Trophoblast cell (in vitro differentiated cells and primary cell): ENCODE measurements around the gene ZNF766.

Experiments
- DNase-seq, 2 donors: peaks; one replicate each; pipeline ENCODE4 v3.0.0-alpha.2; 2016
- H2AFZ ChIP-seq: 2 replicates; pipeline ENCODE4 v1.6.1; 2013; ENCODE audit warnings: low read length, moderate library complexity, mild to moderate bottlenecking; ENCODE audit not compliant: insufficient read depth, poor library complexity
- H2AK5ac ChIP-seq: 2 replicates; pipeline ENCODE4 v1.6.1; 2013; ENCODE audit warnings: mild to moderate bottlenecking, low read length
- H2BK120ac ChIP-seq: 2 replicates; pipeline ENCODE4 v1.6.1; 2013; ENCODE audit warnings: low read length, mild to moderate bottlenecking, moderate library complexity; ENCODE audit not compliant: insufficient read depth, poor library complexity
- H2BK12ac ChIP-seq: 2 replicates; pipeline ENCODE4 v1.6.1; 2013; ENCODE audit warnings: mild to moderate bottlenecking, low read length, moderate library complexity
- H2BK5ac ChIP-seq: 2 replicates; pipeline ENCODE4 v1.6.1; 2013; ENCODE audit warnings: low read length, low read depth, moderate library complexity, mild to moderate bottlenecking; ENCODE audit not compliant: poor library complexity
- H3K14ac ChIP-seq: 2 replicates; pipeline ENCODE4 v1.6.1; 2013; ENCODE audit warnings: mild to moderate bottlenecking, low read length
- H3K18ac ChIP-seq: 2 replicates; pipeline ENCODE4 v1.6.1; 2013; ENCODE audit warnings: mild to moderate bottlenecking, low read length
- H3K23ac ChIP-seq: 2 replicates; pipeline ENCODE4 v1.6.1; 2013; ENCODE audit warnings: low read length
- H3K27ac ChIP-seq: 2 replicates; pipeline ENCODE4 v1.5.1; 2013; ENCODE audit warnings: low read depth, mild to moderate bottlenecking, inconsistent platforms, low read length, moderate library complexity
- H3K27me3 ChIP-seq: 2 replicates; pipeline ENCODE4 v1.6.1; 2013; ENCODE audit warnings: inconsistent platforms, mild to moderate bottlenecking, low read length, moderate library complexity; ENCODE audit not compliant: insufficient read depth
- H3K36me3 ChIP-seq, 2 experiments: 1 replicate in 1 of 2; 2 replicates in 1 of 2; pipeline ENCODE4 v1.6.1; 2013; ENCODE audit warnings: low read length in 2 of 2, mild to moderate bottlenecking in 2 of 2, moderate library complexity in 1 of 2; ENCODE audit not compliant: insufficient read depth in 2 of 2, control insufficient read depth in 1 of 2
- H3K4ac ChIP-seq: 2 replicates; pipeline ENCODE4 v1.6.1; 2013; ENCODE audit warnings: low read depth, mild to moderate bottlenecking, low read length, moderate library complexity
- H3K4me1 ChIP-seq, 2 experiments: 1 replicate in 1 of 2; 2 replicates in 1 of 2; pipeline ENCODE4 v1.6.1; 2013; ENCODE audit warnings: low read length in 2 of 2, mild to moderate bottlenecking in 2 of 2, moderate library complexity in 1 of 2; ENCODE audit not compliant: insufficient read depth in 2 of 2, control insufficient read depth in 1 of 2
- H3K4me2 ChIP-seq: 2 replicates; pipeline ENCODE4 v1.6.1; 2013; ENCODE audit warnings: inconsistent platforms, mild to moderate bottlenecking, low read length, moderate library complexity
- H3K4me3 ChIP-seq: 2 replicates; pipeline ENCODE4 v1.5.1; 2013; ENCODE audit warnings: mild to moderate bottlenecking, low read depth, low read length, inconsistent platforms
- H3K79me1 ChIP-seq: one replicate; pipeline ENCODE4 v1.6.1; 2013; ENCODE audit warnings: low read length
- H3K79me2 ChIP-seq: 2 replicates; pipeline ENCODE4 v1.6.1; 2013; ENCODE audit warnings: low read length, mild to moderate bottlenecking; ENCODE audit not compliant: control insufficient read depth, insufficient read depth, poor library complexity
- H3K9ac ChIP-seq: 2 replicates; pipeline ENCODE4 v1.6.1; 2013; ENCODE audit warnings: mild to moderate bottlenecking, low read length
- H3K9me3 ChIP-seq: 2 replicates; pipeline ENCODE4 v1.6.1; 2013; ENCODE audit warnings: low read depth, mild to moderate bottlenecking, control low read depth, inconsistent platforms, low read length; ENCODE audit not compliant: insufficient read depth
- H4K12ac ChIP-seq: 2 replicates; pipeline ENCODE4 v1.6.1; 2013; ENCODE audit warnings: low read depth, mild to moderate bottlenecking, low read length, moderate library complexity
- H4K8ac ChIP-seq: 2 replicates; pipeline ENCODE4 v1.6.1; 2013; ENCODE audit warnings: low read depth, mild to moderate bottlenecking, low read length, moderate library complexity
- H4K91ac ChIP-seq: one replicate; pipeline ENCODE4 v1.6.1; 2013; ENCODE audit warnings: low read depth, mild to moderate bottlenecking, low read length, moderate library complexity
- WGBS: extraction: QIAGEN DNeasy Blood & Tissue Kit; methylation state at CpG from one replicate; pipeline ENCODE4 v1.1.7; 2013; ENCODE audit warnings: missing lambda C conversion rate; ENCODE audit not compliant: insufficient read length, insufficient coverage; ENCODE audit errors: extremely low coverage; 5-methylcytosine and 5-hydroxymethylcytosine counted together

Gene ZNF766

GRCh38 chr19:52229524-52229923 is 39.9 kb upstream of the ZNF766 start:
- Histone ChIP-seq H3K14ac (no peak overlapping the region), H2BK5ac (no peak overlapping the region), H3K4ac (no peak overlapping the region), H3K27me3 (no peaks in the 10 kb centered on the region), H4K91ac (no peak overlapping the region), H3K4me3 (no peak overlapping the region), H4K12ac (no peak overlapping the region), H3K27ac (no peak overlapping the region), H3K18ac (no peak overlapping the region), H2BK120ac (no peak overlapping the region), H3K79me2 (no peaks in the 10 kb centered on the region), H3K79me1 (peaks cover 1% of the 10 kb centered on the region), H3K4me2 (no peak overlapping the region), H3K9me3 (peaks cover 2% of the 10 kb centered on the region), H2AK5ac (no peak overlapping the region), H2AFZ (no peak overlapping the region), H3K9ac (peak overlapping the region; percentile 40), H3K4me1 (peaks cover 3 to 5% of the 10 kb centered on the region in 2 experiments), H4K8ac (no peak overlapping the region), H3K36me3 (peaks cover 30 to 41% of the 10 kb centered on the region in 2 experiments), H2BK12ac (no peak overlapping the region), H3K23ac (no peak overlapping the region)
- no peak for DNase-seq
- WGBS, result no CpG with 5 or more reads among the region's 6 CpGs

GRCh38 chr19:52230685-52231084 is 38.7 kb upstream of the ZNF766 start:
- no peak overlapping the region for H3K14ac ChIP-seq
- no peak overlapping the region for H3K4ac ChIP-seq
- H4K91ac ChIP-seq, result no peak overlapping the region
- H3K27me3 ChIP-seq, result no peaks in the 10 kb centered on the region
- DNase-seq, result peak; percentile 40 to 42
- no peak overlapping the region for H3K18ac ChIP-seq
- H3K4me3 ChIP-seq, result no peak overlapping the region
- H2AFZ ChIP-seq, result no peak overlapping the region
- no peak overlapping the region for H2BK12ac ChIP-seq
- H3K36me3 ChIP-seq, result peaks cover 23 to 32% of the 10 kb centered on the region in 2 experiments
- H2BK120ac ChIP-seq, result no peak overlapping the region
- H4K8ac ChIP-seq, result no peak overlapping the region
- H4K12ac ChIP-seq, result no peak overlapping the region
- peaks cover 2% of the 10 kb centered on the region for H3K9me3 ChIP-seq
- peaks cover 3 to 5% of the 10 kb centered on the region in 2 experiments for H3K4me1 ChIP-seq
- H3K4me2 ChIP-seq, result no peak overlapping the region
- H3K23ac ChIP-seq, result no peak overlapping the region
- H2AK5ac ChIP-seq, result no peak overlapping the region
- no peaks in the 10 kb centered on the region for H3K79me2 ChIP-seq
- peaks cover 1% of the 10 kb centered on the region for H3K79me1 ChIP-seq
- no CpG with 5 or more reads among the region's 1 CpG for WGBS
- H2BK5ac ChIP-seq, result no peak overlapping the region
- H3K27ac ChIP-seq, result no peak overlapping the region
- H3K9ac ChIP-seq, result no peak overlapping the region

GRCh38 chr19:52231154-52231910 is 38.1 kb upstream of the ZNF766 start:
- H3K18ac ChIP-seq, result no peak overlapping the region
- no peak overlapping the region for H3K4me2 ChIP-seq
- H2BK12ac ChIP-seq, result no peak overlapping the region
- no peak overlapping the region for H3K4me3 ChIP-seq
- H3K23ac ChIP-seq, result no peak overlapping the region
- no peak overlapping the region for H3K9ac ChIP-seq
- H2AFZ ChIP-seq, result no peak overlapping the region
- no peak overlapping the region for H2BK5ac ChIP-seq
- H3K4ac ChIP-seq, result no peak overlapping the region
- no peak overlapping the region for H3K27ac ChIP-seq
- peaks cover 1% of the 10 kb centered on the region for H3K79me1 ChIP-seq
- H2AK5ac ChIP-seq, result no peak overlapping the region
- no peaks in the 10 kb centered on the region for H3K9me3 ChIP-seq
- H3K36me3 ChIP-seq, result peaks cover 17 to 25% of the 10 kb centered on the region in 2 experiments
- no peak overlapping the region for H2BK120ac ChIP-seq
- no CpG with 5 or more reads among the region's 3 CpGs for WGBS
- no peaks in the 10 kb centered on the region for H3K79me2 ChIP-seq
- no peak overlapping the region for H4K12ac ChIP-seq
- no peaks in the 10 kb centered on the region for H3K27me3 ChIP-seq
- H3K4me1 ChIP-seq, result peaks cover 3 to 5% of the 10 kb centered on the region in 2 experiments
- H3K14ac ChIP-seq, result no peak overlapping the region
- H4K91ac ChIP-seq, result no peak overlapping the region
- H4K8ac ChIP-seq, result no peak overlapping the region
- peak; percentile 85 to 93 for DNase-seq

- H2BK120ac ChIP-seq, result no peak overlapping the region
- no peak overlapping the region for H3K4me2 ChIP-seq
- H2BK12ac ChIP-seq, result no peak overlapping the region
- peaks cover 3 to 5% of the 10 kb centered on the region in 2 experiments for H3K4me1 ChIP-seq
- peaks cover 1% of the 10 kb centered on the region for H3K79me1 ChIP-seq
- no peak overlapping the region for H3K18ac ChIP-seq
- H3K36me3 ChIP-seq, result no peaks in the 10 kb centered on the region
- no peak overlapping the region for H4K91ac ChIP-seq
- no peak overlapping the region for H3K27ac ChIP-seq
- H3K14ac ChIP-seq, result no peak overlapping the region
- no peak overlapping the region for H2AK5ac ChIP-seq
- no peaks in the 10 kb centered on the region for H3K9me3 ChIP-seq
- WGBS, result no CpG with 5 or more reads among the region's 2 CpGs
- no peak overlapping the region for H3K4me3 ChIP-seq
- H4K8ac ChIP-seq, result no peak overlapping the region
- no peak overlapping the region for H3K9ac ChIP-seq
- no peak overlapping the region for H3K4ac ChIP-seq
- no peak overlapping the region for H4K12ac ChIP-seq
- no peak overlapping the region for H2BK5ac ChIP-seq
- no peak overlapping the region for H3K23ac ChIP-seq
- no peak overlapping the region for H2AFZ ChIP-seq
- H3K27me3 ChIP-seq, result no peaks in the 10 kb centered on the region
- no peaks in the 10 kb centered on the region for H3K79me2 ChIP-seq
- DNase-seq, result no peak
Observed at GRCh38 chr19:52234406-52234805, 35.0 kb upstream of the ZNF766 start.
